Common myeloid progenitor, CD34-positive (primary cell): ENCODE data around the gene HAUS8.

ENCODE experiments used
- CTCF ChIA-PET: fragments of 350-600 bp; sonication (Branson Sonifier 250); formaldehyde crosslinking; loops from one replicate; lab custom pipeline; 2021; ENCODE audit warnings: antibody characterized with exemption; lab: Charles Lee
- POLR2A ChIA-PET: fragments of 350-600 bp; sonication (Branson Sonifier 250); formaldehyde crosslinking; loops from one replicate; lab custom pipeline; 2021; ENCODE audit warnings: antibody characterized with exemption; lab: Charles Lee
- DNase-seq, 3 donors: peaks; one replicate each; pipeline versions ENCODE4 v3.0.0 to v3.0.0-alpha.2; 2013
- H3K27ac ChIP-seq, 2 experiments: 1 replicate in 1 of 2; 2 replicates in 1 of 2; pipeline ENCODE4 v1.7.0; 2013; ENCODE audit warnings: inconsistent platforms in 2 of 2, low read length in 2 of 2, mild to moderate bottlenecking in 2 of 2, low read depth in 1 of 2, moderate library complexity in 1 of 2; ENCODE audit not compliant: severe bottlenecking in 2 of 2, insufficient read depth in 1 of 2, poor library complexity in 1 of 2
- H3K27me3 ChIP-seq, 5 experiments: replicated peaks in 2 of 5; 1 replicate in 3 of 5; 2 replicates in 2 of 5; pipeline versions ENCODE4 v1.6.1 to v1.7.0; 2013; ENCODE audit warnings: low read length in 4 of 5, mild to moderate bottlenecking in 2 of 5, moderate library complexity in 2 of 5, inconsistent platforms in 1 of 5; ENCODE audit not compliant: insufficient read depth in 5 of 5, control insufficient read depth in 4 of 5
- H3K36me3 ChIP-seq, 4 experiments: 1 replicate in 2 of 4; 2 replicates in 2 of 4; pipeline versions ENCODE4 v1.6.1 to v1.7.0; 2013; ENCODE audit warnings: low read length in 3 of 4, control low read depth in 1 of 4, mild to moderate bottlenecking in 1 of 4; ENCODE audit not compliant: control insufficient read depth in 4 of 4, insufficient read depth in 4 of 4
- H3K4me1 ChIP-seq, 4 experiments: 1 replicate in 3 of 4; 2 replicates in 1 of 4; pipeline versions ENCODE4 v1.6.1 to v1.7.1; 2013; ENCODE audit warnings: low read length in 3 of 4, mild to moderate bottlenecking in 3 of 4, control low read depth in 1 of 4, inconsistent platforms in 1 of 4, moderate library complexity in 1 of 4; ENCODE audit not compliant: control insufficient read depth in 4 of 4, insufficient read depth in 4 of 4; ENCODE audit errors: control extremely low read depth in 1 of 4
- H3K4me3 ChIP-seq, 7 experiments: 1 replicate in 4 of 7; 2 replicates in 3 of 7; pipeline versions ENCODE4 v1.5.1 to v1.7.0; 2013; ENCODE audit warnings: mild to moderate bottlenecking in 7 of 7, low read length in 6 of 7, moderate library complexity in 6 of 7, inconsistent platforms in 2 of 7, low read depth in 2 of 7, control low read depth in 1 of 7; ENCODE audit not compliant: insufficient read depth in 4 of 7, control insufficient read depth in 1 of 7; ENCODE audit errors: extremely low read depth in 1 of 7
- H3K9me3 ChIP-seq, 5 experiments: 1 replicate in 4 of 5; 2 replicates in 1 of 5; pipeline versions ENCODE4 v1.6.1 to v1.7.1; 2013; ENCODE audit warnings: low read length in 4 of 5, mild to moderate bottlenecking in 2 of 5, inconsistent platforms in 1 of 5, low read depth in 1 of 5, moderate library complexity in 1 of 5; ENCODE audit not compliant: control insufficient read depth in 4 of 5, insufficient read depth in 2 of 5; ENCODE audit errors: control extremely low read depth in 1 of 5
- WGBS: methylation state at CpG from one replicate; pipeline ENCODE4 v1.1.5; 2013; ENCODE audit not compliant: insufficient coverage; 5-methylcytosine and 5-hydroxymethylcytosine counted together

The HAUS8 gene

GRCh38 chr19:17086834-17087233, 11.6 kb upstream of the HAUS8 start:
- ChIA-PET CTCF (interaction anchor here (1.3 to 1.4 kb wide), 2 partner anchors 22 to 29 kb away, joined by 4 read pairs; no protein-coding TSS in a partner anchor), POLR2A (interaction anchor here (0.9 kb wide), 2 partner anchors 11 to 133 kb away, joined by 3 read pairs; partner anchors contain the start of genes HAUS8 and MYO9B)
- H3K4me3 ChIP-seq: no peak overlapping the region
- H3K9me3 ChIP-seq: no peaks in the 10 kb centered on the region
- H3K36me3 ChIP-seq: peaks cover 2 to 38% (median 20%) of the 10 kb centered on the region in 4 experiments
- peaks cover 8 to 40% (median 29%) of the 10 kb centered on the region in 4 experiments for H3K4me1 ChIP-seq
- DNase-seq: no peak
- no peaks in the 10 kb centered on the region for H3K27me3 ChIP-seq
- no peak overlapping the region for H3K27ac ChIP-seq
- WGBS: 91% methylated on average over 2 of the region's 6 CpGs

GRCh38 chr19:17086120-17086519, 10.9 kb upstream of the HAUS8 start:
- H3K4me1 ChIP-seq: peaks cover 8 to 36% (median 22%) of the 10 kb centered on the region in 4 experiments
- ChIA-PET POLR2A (interaction anchor here (0.6 to 0.9 kb wide), 2 partner anchors 10 to 11 kb away, joined by 3 read pairs; partner anchors contain the start of genes HAUS8 and MYO9B), CTCF (interaction anchor here (1.0 to 1.6 kb wide), 4 partner anchors 9 to 30 kb away, joined by 3 to 7 read pairs (median 4); no protein-coding TSS in a partner anchor)
- DNase-seq: no peak
- 96% methylated on average over 13 of the region's 14 CpGs for WGBS
- H3K27me3 ChIP-seq: no peaks in the 10 kb centered on the region
- no peaks in the 10 kb centered on the region for H3K9me3 ChIP-seq
- H3K4me3 ChIP-seq: no peak overlapping the region
- H3K27ac ChIP-seq: no peak overlapping the region
- peaks cover 2 to 38% (median 20%) of the 10 kb centered on the region in 4 experiments for H3K36me3 ChIP-seq

- DNase-seq: no peak
- WGBS: 86% methylated on average over 14 of the region's 20 CpGs
- Histone ChIP-seq H3K4me1 (peaks cover 0 to 28% (median 8%) of the 10 kb centered on the region in 4 experiments), H3K36me3 (peaks cover 0 to 52% (median 26%) of the 10 kb centered on the region in 4 experiments), H3K9me3 (no peaks in the 10 kb centered on the region), H3K27me3 (no peaks in the 10 kb centered on the region), H3K27ac (no peak overlapping the region), H3K4me3 (no peak overlapping the region)
- ChIA-PET POLR2A (no interaction called here), CTCF (interaction anchor here (1.8 kb wide), 1 partner anchor 12 kb away, joined by 4 read pairs; no protein-coding TSS in a partner anchor)
Measured at GRCh38 chr19:17081672-17082630, 6.7 kb upstream of the HAUS8 start.

- H3K9me3 ChIP-seq: no peaks in the 10 kb centered on the region
- ChIA-PET POLR2A (no interaction called here), CTCF (interaction anchor here (0.8 to 1.8 kb wide), 2 partner anchors 13 to 30 kb away, joined by 3 to 4 read pairs; no protein-coding TSS in a partner anchor)
- no peaks in the 10 kb centered on the region for H3K27me3 ChIP-seq
- H3K4me3 ChIP-seq: no peak overlapping the region
- DNase-seq: no peak
- peak overlapping the region in 1 of 2 experiments; percentile 3 for H3K27ac ChIP-seq
- H3K4me1 ChIP-seq: peaks cover 0 to 33% (median 15%) of the 10 kb centered on the region in 4 experiments
- peaks cover 0 to 38% (median 13%) of the 10 kb centered on the region in 4 experiments for H3K36me3 ChIP-seq
- 90% methylated on average over 2 of the region's 4 CpGs for WGBS
Measured at GRCh38 chr19:17080440-17080801, 5.2 kb upstream of the HAUS8 start.

- WGBS: 96% methylated on average over 25 of the region's 28 CpGs
- CTCF ChIA-PET: no interaction called here
- no peak overlapping the region for H3K4me3 ChIP-seq
Measured at GRCh38 chr19:17079710-17080439, 4.6 kb upstream of the HAUS8 start.

GRCh38 chr19:17078920-17079709, 3.9 kb upstream of the HAUS8 start:
- no peak for DNase-seq
- 91% methylated on average over 19 of the region's 19 CpGs for WGBS
- no peaks in the 10 kb centered on the region for H3K27me3 ChIP-seq
- H3K27ac ChIP-seq: peak overlapping the region in 1 of 2 experiments; percentile 34
- ChIA-PET POLR2A (no interaction called here), CTCF (no interaction called here)
- H3K4me1 ChIP-seq: peaks cover 0 to 41% (median 25%) of the 10 kb centered on the region in 4 experiments
- H3K36me3 ChIP-seq: peaks cover 0 to 32% (median 12%) of the 10 kb centered on the region in 4 experiments
- no peak overlapping the region for H3K4me3 ChIP-seq
- H3K9me3 ChIP-seq: no peaks in the 10 kb centered on the region

More at GRCh38 chr19:17079710-17080439, 4.6 kb upstream of the HAUS8 start:
- H3K9me3 ChIP-seq: no peaks in the 10 kb centered on the region
- no peak for DNase-seq
- H3K27me3 ChIP-seq: no peaks in the 10 kb centered on the region
- H3K36me3 ChIP-seq: peaks cover 0 to 34% (median 12%) of the 10 kb centered on the region in 4 experiments
- peaks cover 0 to 34% (median 18%) of the 10 kb centered on the region in 4 experiments for H3K4me1 ChIP-seq
- POLR2A ChIA-PET: no interaction called here
- peak overlapping the region in 1 of 2 experiments; percentile 3 for H3K27ac ChIP-seq
